A549 (cell line): ENCODE data around the gene NEK8. TPM values are rescaled to one million over a fixed set of nuclear protein-coding genes. Genes with fewer than 3 reads are reported as not detected.

Experiments
- ATOH8 ChIP-seq: fragments of 250-450 bp; sonication (Bioruptor Pico); IDR thresholded peaks from 2 replicates; pipeline ENCODE4 v1.5.0; 2020; ENCODE audit warnings: low read depth, mild to moderate bottlenecking, moderate library complexity
- CBX8 ChIP-seq: fragments of 200-600 bp; sonication (generic); IDR thresholded peaks from 2 replicates; pipeline ENCODE4 v1.6.1; 2016
- CEBPB ChIP-seq, 2 experiments: fragments of >200 bp in 1 of 2; sonication (Bioruptor Twin) in 1 of 2; formaldehyde crosslinking in 1 of 2; IDR thresholded peaks; 2 replicates each; pipeline ENCODE4 v1.6.1; 2012 to 2016
- CHD2 ChIP-seq: fragments of 150-350 bp; IDR thresholded peaks from 2 replicates; pipeline ENCODE4 v1.6.1; 2014; ENCODE audit warnings: low read length; ENCODE audit not compliant: partially characterized antibody
- CTCF ChIP-seq: fragments of >200 bp; sonication (Bioruptor Twin); formaldehyde crosslinking; IDR thresholded peaks from 3 replicates; pipeline ENCODE4 v1.5.1; 2016
- E2F6 ChIP-seq: IDR thresholded peaks from 2 replicates; pipeline ENCODE4 v1.6.1; 2012; ENCODE audit warnings: low read depth, borderline replicate concordance
- EHMT2 ChIP-seq: fragments of 200-600 bp; sonication (generic); IDR thresholded peaks from 2 replicates; pipeline ENCODE4 v1.6.1; 2016; ENCODE audit warnings: antibody characterized with exemption, low read depth, mild to moderate bottlenecking, moderate library complexity
- ELK1 ChIP-seq: fragments of 150-350 bp; IDR thresholded peaks from 2 replicates; pipeline ENCODE4 v1.6.1; 2014; ENCODE audit warnings: low read depth, mild to moderate bottlenecking, low read length
- EP300 ChIP-seq, 2 experiments: fragments of >200 bp; sonication (Bioruptor Twin); formaldehyde crosslinking; IDR thresholded peaks; 2 replicates in 1 of 2; 3 replicates in 1 of 2; pipeline ENCODE4 v1.6.1; 2016 to 2017
- ESRRA ChIP-seq: fragments of 150-350 bp; IDR thresholded peaks from 2 replicates; pipeline ENCODE4 v1.6.1; 2014; ENCODE audit warnings: mild to moderate bottlenecking, low read length, borderline replicate concordance
- FOSL2 ChIP-seq, 2 experiments: fragments of 450-650 bp in 1 of 2; fragments of >200 bp in 1 of 2; sonication (Bioruptor Twin) in 1 of 2; formaldehyde crosslinking; IDR thresholded peaks; 2 replicates each; pipeline versions ENCODE4 v1.5.0 to v1.6.1; 2016 to 2020; ENCODE audit warnings: mild to moderate bottlenecking in 1 of 2, moderate library complexity in 1 of 2
- FOXS1 ChIP-seq: fragments of 250-450 bp; sonication (Bioruptor Pico); IDR thresholded peaks from 2 replicates; pipeline ENCODE4 v1.5.0; 2020; ENCODE audit warnings: mild to moderate bottlenecking, moderate library complexity
- HDAC2 ChIP-seq: fragments of 200-600 bp; sonication (generic); IDR thresholded peaks from 2 replicates; pipeline ENCODE4 v1.6.1; 2016
- HES2 ChIP-seq: fragments of >200 bp; sonication (Bioruptor Twin); formaldehyde crosslinking; IDR thresholded peaks from 2 replicates; pipeline ENCODE4 v1.6.1; 2016
- HEYL ChIP-seq: fragments of 250-450 bp; sonication (Bioruptor Pico); IDR thresholded peaks from 2 replicates; pipeline ENCODE4 v1.8.0; 2021; ENCODE audit warnings: mild to moderate bottlenecking, moderate library complexity
- HOXA7 ChIP-seq: fragments of 250-450 bp; sonication (Bioruptor Pico); IDR thresholded peaks from 2 replicates; pipeline ENCODE4 v1.5.0; 2020; ENCODE audit warnings: mild to moderate bottlenecking, moderate library complexity
- HOXB13 ChIP-seq: fragments of 250-450 bp; sonication (Bioruptor Pico); IDR thresholded peaks from 2 replicates; pipeline ENCODE4 v1.5.0; 2020; ENCODE audit warnings: low read depth, mild to moderate bottlenecking, moderate library complexity
- HOXB5 ChIP-seq: fragments of 250-450 bp; sonication (Bioruptor Pico); IDR thresholded peaks from 2 replicates; pipeline ENCODE4 v1.5.0; 2020; ENCODE audit warnings: mild to moderate bottlenecking, moderate library complexity
- JUN ChIP-seq, 2 experiments: fragments of >200 bp; sonication (Bioruptor Twin); formaldehyde crosslinking; IDR thresholded peaks; 2 replicates in 1 of 2; 3 replicates in 1 of 2; pipeline ENCODE4 v1.6.1; 2016 to 2017
- JUNB ChIP-seq: fragments of >200 bp; sonication (Bioruptor Twin); formaldehyde crosslinking; IDR thresholded peaks from 2 replicates; pipeline ENCODE4 v1.6.1; 2016
- KDM5A ChIP-seq: fragments of 200-600 bp; sonication (generic); IDR thresholded peaks from 2 replicates; pipeline ENCODE4 v1.6.1; 2016; ENCODE audit warnings: antibody characterized with exemption, mild to moderate bottlenecking
- MAFK ChIP-seq: fragments of 450-650 bp; IDR thresholded peaks from 2 replicates; pipeline ENCODE4 v1.6.1; 2014; ENCODE audit not compliant: partially characterized antibody
- MAX ChIP-seq: IDR thresholded peaks from 2 replicates; pipeline ENCODE4 v1.6.1; 2012
- MAZ ChIP-seq: fragments of 150-350 bp; IDR thresholded peaks from 2 replicates; pipeline ENCODE4 v1.6.1; 2014; ENCODE audit warnings: antibody characterized with exemption, low read depth, low read length, borderline replicate concordance
- MYC ChIP-seq: IDR thresholded peaks from 2 replicates; pipeline ENCODE4 v1.6.1; 2012; ENCODE audit warnings: mild to moderate bottlenecking, inconsistent platforms, low read length, improper control_type of control experiment, borderline replicate concordance
- NFE2L2 ChIP-seq: fragments of 150-350 bp; conservative IDR thresholded peaks from 2 replicates; pipeline ENCODE4 v1.6.1; 2014; ENCODE audit warnings: low read length
- POLR2A ChIP-seq: IDR thresholded peaks from 2 replicates; pipeline ENCODE4 v1.6.1; 2012; ENCODE audit warnings: mild to moderate bottlenecking, low read length
- POLR2AphosphoS2 ChIP-seq: conservative IDR thresholded peaks from 2 replicates; pipeline ENCODE4 v1.6.1; 2012; ENCODE audit warnings: low read length, improper control_type of control experiment, inconsistent platforms
- RAD21 ChIP-seq, 2 experiments: fragments of >200 bp in 1 of 2; sonication (Bioruptor Twin) in 1 of 2; formaldehyde crosslinking in 1 of 2; IDR thresholded peaks in 1 of 2; conservative IDR thresholded peaks in 1 of 2; 2 replicates in 1 of 2; 3 replicates in 1 of 2; pipeline ENCODE4 v1.6.1; 2012 to 2018; ENCODE audit warnings: inconsistent platforms in 1 of 2
- RARB ChIP-seq: fragments of 250-450 bp; sonication (Bioruptor Pico); IDR thresholded peaks from 2 replicates; pipeline ENCODE4 v1.8.0; 2021; ENCODE audit warnings: mild to moderate bottlenecking, moderate library complexity
- RCOR1 ChIP-seq: fragments of 150-350 bp; IDR thresholded peaks from 2 replicates; pipeline ENCODE4 v1.6.1; 2014; ENCODE audit warnings: antibody characterized with exemption, low read length, low read depth
- RFX5 ChIP-seq: fragments of 450-650 bp; IDR thresholded peaks from 2 replicates; pipeline ENCODE4 v1.7.1; 2014; ENCODE audit warnings: antibody characterized with exemption, mild to moderate bottlenecking, moderate library complexity
- SMC3 ChIP-seq: fragments of >200 bp; sonication (Bioruptor Twin); formaldehyde crosslinking; IDR thresholded peaks from 3 replicates; pipeline ENCODE4 v1.6.1; 2018; ENCODE audit warnings: inconsistent platforms
- SREBF2 ChIP-seq: fragments of 450-650 bp; IDR thresholded peaks from 2 replicates; pipeline ENCODE4 v1.6.1; 2014; ENCODE audit warnings: mild to moderate bottlenecking, moderate library complexity
- TFCP2L1 ChIP-seq: fragments of 250-450 bp; sonication (Bioruptor Pico); IDR thresholded peaks from 2 replicates; pipeline ENCODE4 v1.5.0; 2021; ENCODE audit warnings: mild to moderate bottlenecking
- TP53 ChIP-seq: fragments of 250-450 bp; sonication (Bioruptor Pico); IDR thresholded peaks from 2 replicates; pipeline ENCODE4 v1.5.0; 2021; ENCODE audit warnings: mild to moderate bottlenecking, moderate library complexity
- USF2 ChIP-seq: fragments of 450-650 bp; IDR thresholded peaks from 2 replicates; pipeline ENCODE4 v1.6.1; 2014; ENCODE audit warnings: antibody characterized with exemption
- ZSCAN20 ChIP-seq: fragments of 250-450 bp; sonication (Bioruptor Pico); IDR thresholded peaks from 2 replicates; pipeline ENCODE4 v1.8.0; 2022; ENCODE audit warnings: mild to moderate bottlenecking, moderate library complexity
- polyA plus RNA-seq, 4 experiments: library from polyadenylated mRNA; depleted of rRNA in 3 of 4; stranded (reverse); fragments of >200 nt; fragmentation: RNase III in 1 of 4; extraction: RNeasy Plus Mini Kit Qiagen cat#74134 plus additional on column Dnase treatment in 1 of 4; gene quantifications; 2 replicates in 3 of 4; 3 replicates in 1 of 4; pipeline ENCODE4 v1.2.3, GENCODE V29; 2011 to 2017
- TF ChIP-seq, protein P1 (sequence below): IDR thresholded peaks from 2 replicates; pipeline ENCODE4 v1.6.1; 2012

The NEK8 gene
- polyA plus RNA-seq, 2 of the 4 experiments (the other 2 are of a cell fraction) = 5.1 to 5.3 TPM

DNA sequence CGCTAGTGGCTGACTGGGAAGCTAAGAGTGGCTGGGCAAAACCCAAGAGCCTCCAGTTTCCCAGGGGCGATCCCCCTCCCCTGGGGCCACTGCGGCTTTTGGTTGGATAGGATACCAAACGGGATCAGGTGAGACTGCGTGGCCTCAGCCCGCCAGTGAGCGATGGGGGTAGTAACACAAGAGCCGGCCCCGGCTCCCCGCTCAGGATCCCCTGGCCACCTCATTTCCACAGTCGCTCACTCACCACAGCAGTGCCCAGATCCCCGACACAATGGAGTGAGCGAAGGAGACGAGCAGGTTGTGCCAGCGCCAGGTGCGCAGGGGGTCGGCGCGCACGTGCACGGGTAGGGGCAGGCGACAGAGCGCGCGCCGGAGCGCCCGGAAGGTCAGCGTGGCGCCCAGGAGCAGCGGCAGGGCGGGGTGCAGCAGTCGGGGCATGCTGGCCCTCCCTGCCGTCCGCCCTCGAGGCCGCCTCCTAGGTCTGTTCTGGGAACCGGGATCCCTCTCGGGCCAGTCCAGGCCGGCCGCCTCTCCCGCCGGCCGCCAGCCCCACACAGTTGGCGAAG, 2.8 kb upstream of the NEK8 start (continued):
- no peak for TF ChIP-seq FOSL2 (IDR thresholded peaks at IDR 0.05)
- peak; percentile 45 for TF ChIP-seq FOSL2 (CRISPR knock-in tag; IDR thresholded peaks at IDR 0.05)
- TF ChIP-seq ATOH8 = no peak; the same call in 1 of the 2 replicates
- no peak for TF ChIP-seq RAD21 (conservative IDR thresholded peaks at IDR 0.05 in 1 of 2, IDR thresholded peaks at IDR 0.05 in 1 of 2)
- no peak for TF ChIP-seq SMC3
- peak; percentile 88 for TF ChIP-seq HOXA7 (CRISPR knock-in tag)
- TF ChIP-seq ZSCAN20 (CRISPR knock-in tag) = no peak
- no peak for TF ChIP-seq ESRRA
- TF ChIP-seq ELK1 = no peak
- TF ChIP-seq SREBF2 = no peak
- TF ChIP-seq, protein P1, sequence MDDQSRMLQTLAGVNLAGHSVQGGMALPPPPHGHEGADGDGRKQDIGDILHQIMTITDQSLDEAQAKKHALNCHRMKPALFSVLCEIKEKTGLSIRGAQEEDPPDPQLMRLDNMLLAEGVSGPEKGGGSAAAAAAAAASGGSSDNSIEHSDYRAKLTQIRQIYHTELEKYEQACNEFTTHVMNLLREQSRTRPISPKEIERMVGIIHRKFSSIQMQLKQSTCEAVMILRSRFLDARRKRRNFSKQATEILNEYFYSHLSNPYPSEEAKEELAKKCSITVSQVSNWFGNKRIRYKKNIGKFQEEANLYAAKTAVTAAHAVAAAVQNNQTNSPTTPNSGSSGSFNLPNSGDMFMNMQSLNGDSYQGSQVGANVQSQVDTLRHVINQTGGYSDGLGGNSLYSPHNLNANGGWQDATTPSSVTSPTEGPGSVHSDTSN = no peak; the same call in none of the 2 replicates
- peak; percentile 83 for TF ChIP-seq E2F6
- no peak for TF ChIP-seq KDM5A
- no peak for TF ChIP-seq EHMT2
- TF ChIP-seq HOXB5 = peak; percentile 63
- no peak for TF ChIP-seq HES2
- TF ChIP-seq POLR2A = peak; percentile 81
- no peak for TF ChIP-seq JUNB
- TF ChIP-seq CTCF = no peak
- TF ChIP-seq CHD2 = no peak
- TF ChIP-seq CEBPB (IDR thresholded peaks at IDR 0.05) = no peak
- TF ChIP-seq USF2 = peak; percentile 30; the same call in 1 of the 2 replicates
- TF ChIP-seq HOXB13 (CRISPR knock-in tag) = peak; percentile 66; the same call in 1 of the 2 replicates
- TF ChIP-seq HEYL (CRISPR knock-in tag) = no peak
- no peak for TF ChIP-seq RARB (CRISPR knock-in tag)
- no peak for TF ChIP-seq CBX8
- TF ChIP-seq RCOR1 = no peak
- TF ChIP-seq HDAC2 = no peak
- TF ChIP-seq EP300 (IDR thresholded peaks at IDR 0.05) = no peak
- peak; percentile 98 for TF ChIP-seq TP53
- peak; percentile 67; the same call in 1 of the 2 replicates for TF ChIP-seq MAZ
- TF ChIP-seq JUN (IDR thresholded peaks at IDR 0.05) = peak; percentile 11 to 73; a peak in 2 of 5 replicates
- no peak for TF ChIP-seq MAFK
- no peak for TF ChIP-seq RFX5
- TF ChIP-seq MAX = peak; percentile 96
- TF ChIP-seq MYC = peak; percentile 92
- peak; percentile 84; the same call in 1 of the 2 replicates for TF ChIP-seq POLR2AphosphoS2
- no peak for TF ChIP-seq FOXS1 (CRISPR knock-in tag)
- no peak for TF ChIP-seq NFE2L2
- peak; percentile 97 for TF ChIP-seq TFCP2L1 (CRISPR knock-in tag)
